ACC112 (cell line): ENCODE results near the gene L1CAM.

Experiments used
- H2AFZ ChIP-seq: fragments of 200-600 bp; sonication (generic); one replicate; pipeline ENCODE4 v1.6.0; 2017; ENCODE audit warnings: antibody characterized with exemption, low read length; ENCODE audit not compliant: unreplicated experiment
- H3K27ac ChIP-seq: fragments of 200-600 bp; sonication (generic); 2 replicates; pipeline ENCODE4 v1.5.1; 2014; ENCODE audit warnings: low read depth, mild to moderate bottlenecking, antibody characterized with exemption, low read length, moderate library complexity
- H3K27me3 ChIP-seq: fragments of 200-600 bp; sonication (generic); 2 replicates; pipeline ENCODE4 v1.6.1; 2014; ENCODE audit warnings: mild to moderate bottlenecking, antibody characterized with exemption, low read length, moderate library complexity, mixed read lengths; ENCODE audit not compliant: insufficient read depth
- H3K36me3 ChIP-seq: fragments of 200-600 bp; sonication (generic); 2 replicates; pipeline ENCODE4 v1.6.1; 2016; ENCODE audit warnings: mild to moderate bottlenecking, antibody characterized with exemption, low read length, moderate library complexity, mixed read lengths; ENCODE audit not compliant: insufficient read depth
- H3K4me1 ChIP-seq: fragments of 200-600 bp; sonication (generic); one replicate; pipeline ENCODE4 v1.6.1; 2016; ENCODE audit warnings: low read length, mixed read lengths; ENCODE audit not compliant: insufficient read depth, unreplicated experiment, control insufficient read depth
- H3K4me3 ChIP-seq: fragments of 200-600 bp; sonication (generic); 2 replicates; pipeline ENCODE4 v1.5.1; 2014; ENCODE audit warnings: mild to moderate bottlenecking, low read depth, low read length
- H3K79me2 ChIP-seq: fragments of 200-600 bp; sonication (generic); one replicate; pipeline ENCODE4 v1.6.0; 2016; ENCODE audit warnings: low read length; ENCODE audit not compliant: control insufficient read depth, unreplicated experiment, insufficient read depth

L1CAM gene, protein sequence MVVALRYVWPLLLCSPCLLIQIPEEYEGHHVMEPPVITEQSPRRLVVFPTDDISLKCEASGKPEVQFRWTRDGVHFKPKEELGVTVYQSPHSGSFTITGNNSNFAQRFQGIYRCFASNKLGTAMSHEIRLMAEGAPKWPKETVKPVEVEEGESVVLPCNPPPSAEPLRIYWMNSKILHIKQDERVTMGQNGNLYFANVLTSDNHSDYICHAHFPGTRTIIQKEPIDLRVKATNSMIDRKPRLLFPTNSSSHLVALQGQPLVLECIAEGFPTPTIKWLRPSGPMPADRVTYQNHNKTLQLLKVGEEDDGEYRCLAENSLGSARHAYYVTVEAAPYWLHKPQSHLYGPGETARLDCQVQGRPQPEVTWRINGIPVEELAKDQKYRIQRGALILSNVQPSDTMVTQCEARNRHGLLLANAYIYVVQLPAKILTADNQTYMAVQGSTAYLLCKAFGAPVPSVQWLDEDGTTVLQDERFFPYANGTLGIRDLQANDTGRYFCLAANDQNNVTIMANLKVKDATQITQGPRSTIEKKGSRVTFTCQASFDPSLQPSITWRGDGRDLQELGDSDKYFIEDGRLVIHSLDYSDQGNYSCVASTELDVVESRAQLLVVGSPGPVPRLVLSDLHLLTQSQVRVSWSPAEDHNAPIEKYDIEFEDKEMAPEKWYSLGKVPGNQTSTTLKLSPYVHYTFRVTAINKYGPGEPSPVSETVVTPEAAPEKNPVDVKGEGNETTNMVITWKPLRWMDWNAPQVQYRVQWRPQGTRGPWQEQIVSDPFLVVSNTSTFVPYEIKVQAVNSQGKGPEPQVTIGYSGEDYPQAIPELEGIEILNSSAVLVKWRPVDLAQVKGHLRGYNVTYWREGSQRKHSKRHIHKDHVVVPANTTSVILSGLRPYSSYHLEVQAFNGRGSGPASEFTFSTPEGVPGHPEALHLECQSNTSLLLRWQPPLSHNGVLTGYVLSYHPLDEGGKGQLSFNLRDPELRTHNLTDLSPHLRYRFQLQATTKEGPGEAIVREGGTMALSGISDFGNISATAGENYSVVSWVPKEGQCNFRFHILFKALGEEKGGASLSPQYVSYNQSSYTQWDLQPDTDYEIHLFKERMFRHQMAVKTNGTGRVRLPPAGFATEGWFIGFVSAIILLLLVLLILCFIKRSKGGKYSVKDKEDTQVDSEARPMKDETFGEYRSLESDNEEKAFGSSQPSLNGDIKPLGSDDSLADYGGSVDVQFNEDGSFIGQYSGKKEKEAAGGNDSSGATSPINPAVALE

DNA sequence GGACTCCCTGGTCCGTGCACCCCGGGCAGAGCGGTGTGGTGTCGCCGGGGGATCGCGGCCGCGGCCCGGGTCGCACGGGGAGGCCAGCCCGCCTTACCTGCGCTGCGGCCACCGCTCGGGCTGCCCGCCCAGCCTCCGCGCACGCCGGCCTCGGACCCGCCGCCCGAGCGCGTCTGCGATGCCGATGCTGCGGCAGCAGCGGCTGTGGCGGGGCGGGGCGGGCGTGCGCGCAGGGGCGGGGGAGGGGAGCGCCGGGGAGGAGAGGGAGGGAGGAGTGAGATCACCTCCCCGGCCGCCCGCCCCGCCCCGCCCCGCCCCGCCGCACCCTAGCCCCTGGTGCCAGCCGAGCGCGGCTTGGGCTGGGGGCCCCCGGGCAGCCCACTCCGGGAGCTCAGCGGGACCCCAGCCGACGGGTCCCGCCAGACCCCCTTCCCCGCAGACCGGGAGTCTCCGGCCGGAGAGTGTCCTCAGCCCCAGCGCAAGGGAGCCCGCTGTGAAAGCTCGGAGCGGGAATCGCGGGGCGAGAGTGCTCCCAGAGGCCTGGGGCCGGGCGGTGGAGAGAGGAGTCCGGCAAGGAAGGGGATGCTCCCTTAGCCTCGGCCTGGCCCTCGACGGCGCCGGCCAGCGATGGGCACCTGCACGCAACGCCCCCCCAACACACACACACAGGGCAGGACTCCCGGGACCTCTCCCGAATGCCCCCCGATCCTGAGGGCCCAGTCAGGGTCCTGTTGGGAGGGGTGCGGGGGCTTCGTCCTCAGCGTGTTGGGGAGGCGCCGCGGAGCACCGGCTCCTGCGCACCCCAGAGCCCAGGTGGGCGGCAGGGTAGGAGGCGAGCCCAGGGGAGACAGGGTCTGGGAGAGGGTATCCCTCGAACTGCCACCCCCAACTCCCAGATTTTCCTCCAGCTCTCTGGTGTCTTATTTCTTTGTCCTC is at the start of gene L1CAM:
TSS of gene L1CAM (minus strand) at position 206 of the 936 bp plus-strand sequence. CDS start 10,337 bp downstream, outside the sequence.
- no peak within 1 kb of the TSS for H2AFZ ChIP-seq
- no peaks in the 10 kb centered on the region for H3K36me3 ChIP-seq
- H3K4me3 ChIP-seq: 0 out of 2 replicates have a peak within 1 kb of the TSS, but pooled peaks have one; percentile 33
- H3K79me2 ChIP-seq: no peaks in the 10 kb centered on the region
- no peak within 1 kb of the TSS for H3K27ac ChIP-seq
- H3K4me1 ChIP-seq: peaks cover 7% of the 10 kb centered on the region
- peaks cover 37% of the 10 kb centered on the region; the same call in 1 of the 2 replicates for H3K27me3 ChIP-seq

DNA sequence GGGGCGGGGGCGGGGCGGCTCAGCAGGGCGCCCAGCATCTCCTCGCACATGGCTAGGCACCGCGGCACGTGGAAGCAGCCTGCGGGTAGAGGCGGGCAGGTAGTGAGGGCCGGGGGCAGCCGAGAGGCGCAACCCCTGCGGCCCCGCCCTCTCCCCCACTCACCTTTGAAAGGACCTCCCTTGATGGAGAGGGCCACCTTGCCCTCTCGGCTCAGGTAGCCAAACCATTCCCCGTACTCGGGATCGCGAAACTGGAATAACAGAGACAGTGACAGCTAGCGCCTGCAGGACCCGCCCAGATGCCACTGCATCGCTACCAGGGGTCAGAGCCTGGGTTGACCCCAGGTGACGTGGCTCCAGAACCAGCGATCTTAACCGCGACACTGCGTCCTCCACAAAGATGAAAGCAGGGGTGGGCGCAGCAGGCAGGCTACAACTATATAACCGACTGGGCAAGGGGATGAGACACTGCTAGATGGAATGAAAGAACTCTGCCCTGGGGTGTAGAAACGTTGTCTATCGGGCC is 49.4 kb upstream of the L1CAM start:
- Histone ChIP-seq H3K36me3 (no peaks in the 10 kb centered on the region), H3K4me1 (peaks cover 3% of the 10 kb centered on the region), H3K79me2 (peaks cover 16% of the 10 kb centered on the region), H3K27ac (no peak overlapping the region), H2AFZ (no peak overlapping the region), H3K4me3 (peak overlapping the region; percentile 59), H3K27me3 (no peaks in the 10 kb centered on the region)

DNA sequence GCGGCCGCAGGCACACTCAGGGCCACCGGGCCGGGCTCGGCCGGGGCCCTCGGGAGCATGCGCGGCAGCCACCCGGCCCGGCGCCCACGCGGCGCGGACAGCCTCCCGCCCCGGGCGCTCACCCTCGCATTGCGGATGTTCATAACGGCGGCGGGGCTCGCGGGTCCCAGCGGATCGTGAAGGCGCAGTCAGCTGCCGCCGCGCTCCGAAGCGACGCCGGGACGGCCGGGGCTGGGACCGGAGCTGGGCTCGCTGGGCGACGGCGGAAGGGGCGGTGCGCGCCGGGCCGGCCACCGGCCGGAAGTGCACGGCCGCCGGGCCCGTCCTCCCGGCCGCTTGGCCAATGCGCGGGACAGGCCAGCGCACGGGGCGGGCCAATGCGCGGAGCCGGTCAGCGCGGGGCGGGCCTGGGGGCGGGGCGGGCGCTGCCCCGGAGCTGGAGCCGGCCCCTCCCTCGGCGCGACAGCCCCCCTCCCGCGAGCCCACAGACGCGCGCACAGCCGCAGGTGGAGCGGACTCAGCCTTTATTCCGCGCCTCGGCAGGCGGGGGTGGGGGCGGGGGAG is 48.9 kb upstream of the L1CAM start, which contains the start of gene NAA10:
TSS of gene NAA10 (minus strand) at position 276 of the 564 bp plus-strand sequence. CDS start at position 143, 133 bp downstream.
- H3K36me3 ChIP-seq: no peaks in the 10 kb centered on the region
- H2AFZ ChIP-seq: no peak within 1 kb of the TSS
- H3K4me1 ChIP-seq: peaks cover 3% of the 10 kb centered on the region
- H3K27ac ChIP-seq: peak within 1 kb of the TSS; percentile 19; the same call in 1 of the 2 replicates
- peaks cover 16% of the 10 kb centered on the region for H3K79me2 ChIP-seq
- H3K4me3 ChIP-seq: peak within 1 kb of the TSS; percentile 90
- H3K27me3 ChIP-seq: no peaks in the 10 kb centered on the region

DNA sequence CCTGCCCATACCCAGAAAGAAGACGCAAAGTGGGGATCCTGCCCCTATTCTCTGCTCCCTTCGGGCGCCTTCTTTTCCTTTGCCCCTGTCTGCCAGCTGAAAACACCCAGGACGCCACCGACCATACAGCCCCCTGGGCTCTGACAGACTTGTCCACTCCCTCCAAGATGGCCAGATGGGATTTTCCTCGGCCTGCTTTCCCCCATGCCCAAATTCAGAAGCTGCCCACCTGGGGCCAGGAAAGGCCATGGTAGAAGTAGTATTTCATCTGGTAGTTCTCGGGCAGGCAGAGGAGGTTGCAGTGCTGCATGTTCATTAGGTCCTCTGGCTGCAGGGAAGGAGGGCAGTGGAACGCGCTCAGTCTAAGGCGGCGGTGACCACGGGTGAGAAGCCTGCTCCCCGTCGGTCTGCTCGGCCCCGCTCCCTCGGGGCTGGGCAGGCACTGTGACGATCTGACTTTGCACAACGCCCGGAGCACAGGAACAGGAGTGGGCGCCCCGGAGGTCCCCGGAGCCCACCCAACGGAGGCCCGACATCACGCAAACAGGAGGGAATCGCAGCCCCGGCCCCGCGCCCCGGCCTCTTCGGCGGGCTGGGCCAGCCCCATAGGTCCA is 48.3 kb upstream of the L1CAM start:
- Histone ChIP-seq H3K27ac (peak overlapping the region; percentile 19; the same call in 1 of the 2 replicates), H3K36me3 (no peaks in the 10 kb centered on the region), H3K4me1 (peaks cover 3% of the 10 kb centered on the region), H3K27me3 (no peaks in the 10 kb centered on the region), H3K79me2 (peaks cover 16% of the 10 kb centered on the region), H3K4me3 (peak overlapping the region; percentile 90), H2AFZ (no peak overlapping the region)

DNA sequence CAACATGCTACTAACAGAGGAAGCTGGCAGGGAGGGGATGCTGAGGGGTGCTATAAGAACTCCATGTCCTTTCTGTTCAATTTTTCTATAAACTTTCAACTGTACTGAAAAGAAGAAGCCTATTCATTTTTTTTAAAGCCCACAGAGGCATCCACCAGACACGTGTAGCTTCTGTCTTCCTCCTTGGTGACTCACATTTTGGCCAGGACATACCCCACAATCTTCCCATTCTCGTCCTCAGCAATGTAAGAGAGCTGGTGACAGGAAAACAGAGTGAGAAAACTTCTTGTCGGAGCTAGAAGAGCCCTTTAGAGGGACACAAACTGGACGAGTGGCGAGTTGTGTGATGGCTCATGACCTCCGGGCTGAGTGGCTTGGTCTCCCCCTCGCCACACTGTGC is 47.8 kb upstream of the L1CAM start:
- Histone ChIP-seq H3K79me2 (peaks cover 16% of the 10 kb centered on the region), H3K27ac (peak overlapping the region; percentile 19; the same call in 1 of the 2 replicates), H3K4me3 (peak overlapping the region; percentile 90), H3K27me3 (no peaks in the 10 kb centered on the region), H2AFZ (no peak overlapping the region), H3K4me1 (peaks cover 3% of the 10 kb centered on the region), H3K36me3 (no peaks in the 10 kb centered on the region)

DNA sequence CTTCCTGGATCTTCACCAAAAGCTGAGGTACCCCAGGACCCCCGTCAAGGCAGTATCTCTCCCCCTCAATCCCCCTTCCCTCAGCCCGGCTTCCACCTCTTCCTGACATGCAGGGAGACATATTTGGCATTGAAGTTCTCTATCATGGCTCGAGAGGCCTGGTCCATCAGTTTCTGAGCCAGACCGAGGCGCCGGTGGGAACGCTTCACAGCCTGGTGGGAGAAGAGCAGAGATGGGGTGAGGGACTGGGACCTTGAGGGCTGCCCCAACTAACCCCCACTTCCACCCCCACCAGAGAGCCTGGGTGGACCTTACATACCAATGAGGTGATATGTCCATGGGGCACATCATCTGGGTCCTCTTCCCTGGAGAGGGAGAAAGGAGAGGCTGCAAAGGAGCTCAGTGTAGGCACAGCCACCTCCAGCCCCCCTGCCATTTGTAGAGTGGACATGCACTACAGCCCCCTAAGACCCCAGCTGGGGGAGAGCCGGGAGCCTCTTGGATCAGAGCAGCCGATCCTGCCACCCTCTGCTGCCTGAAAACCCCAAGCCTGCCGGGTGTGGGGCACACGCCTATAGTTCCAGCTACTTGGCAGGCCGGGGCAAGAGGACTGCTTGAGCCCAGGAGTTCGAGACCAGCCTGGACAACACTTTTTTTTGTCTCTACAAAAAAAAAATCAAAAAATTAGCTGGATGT is 46.4 kb upstream of the L1CAM start:
- H3K27ac ChIP-seq: no peak overlapping the region
- peaks cover 3% of the 10 kb centered on the region for H3K4me1 ChIP-seq
- H3K79me2 ChIP-seq: peaks cover 16% of the 10 kb centered on the region
- H3K4me3 ChIP-seq: no peak overlapping the region
- H3K36me3 ChIP-seq: no peaks in the 10 kb centered on the region
- no peak overlapping the region for H2AFZ ChIP-seq
- H3K27me3 ChIP-seq: no peaks in the 10 kb centered on the region

DNA sequence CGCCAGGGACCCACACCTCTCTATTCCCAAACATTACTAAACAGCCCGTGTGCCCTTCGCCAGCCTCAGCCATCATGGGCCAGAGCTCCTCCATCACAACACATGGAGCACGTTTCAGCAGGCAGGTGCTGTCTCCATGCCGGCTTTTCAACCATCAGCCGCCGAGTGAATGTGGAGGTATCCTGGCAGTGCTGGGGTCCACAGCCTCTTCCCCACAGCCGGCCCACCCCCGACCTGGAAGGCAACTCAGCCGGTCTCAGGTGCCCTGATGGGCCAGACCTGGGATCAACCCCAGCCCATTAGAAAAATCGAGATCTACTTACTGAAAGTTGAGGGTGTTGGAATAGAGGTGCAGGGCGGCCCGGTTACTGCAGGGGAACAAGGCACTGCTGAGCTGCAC is 45.8 kb upstream of the L1CAM start:
- peaks cover 16% of the 10 kb centered on the region for H3K79me2 ChIP-seq
- H3K4me3 ChIP-seq: no peak overlapping the region
- no peaks in the 10 kb centered on the region for H3K27me3 ChIP-seq
- H3K4me1 ChIP-seq: peaks cover 8% of the 10 kb centered on the region
- no peaks in the 10 kb centered on the region for H3K36me3 ChIP-seq
- H2AFZ ChIP-seq: no peak overlapping the region
- H3K27ac ChIP-seq: no peak overlapping the region

DNA sequence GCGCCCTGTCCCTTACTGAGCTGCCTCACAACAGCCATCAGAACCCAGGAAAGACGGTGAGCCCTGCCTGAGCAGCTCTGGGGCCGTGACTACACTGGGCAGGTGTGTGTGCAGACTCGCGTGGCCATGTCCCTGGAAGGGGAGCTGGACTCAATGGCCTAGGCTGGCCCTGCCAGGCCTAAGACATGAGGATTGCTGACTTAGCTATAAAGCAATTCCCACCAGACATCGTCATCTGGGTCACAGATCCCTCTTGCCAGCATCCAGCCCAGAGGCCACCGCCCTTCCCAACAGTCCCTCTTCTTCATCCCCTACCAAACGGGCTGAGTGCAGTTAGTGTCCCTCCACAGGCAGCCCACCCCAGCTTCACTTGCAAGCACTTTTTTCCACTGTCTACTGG is 45.2 kb upstream of the L1CAM start:
- H3K36me3 ChIP-seq: no peaks in the 10 kb centered on the region
- H3K4me3 ChIP-seq: no peak overlapping the region
- no peaks in the 10 kb centered on the region for H3K27me3 ChIP-seq
- peaks cover 12% of the 10 kb centered on the region for H3K4me1 ChIP-seq
- no peak overlapping the region for H3K27ac ChIP-seq
- H2AFZ ChIP-seq: no peak overlapping the region
- H3K79me2 ChIP-seq: peaks cover 16% of the 10 kb centered on the region
